HCT116 (cell line): ENCODE measurements around the gene PSMD12.
"Not testable (repeated sequence)": the region's sequence is repeated elsewhere in the genome, so short reads cannot be mapped to it uniquely, and the experiment has no call there.

Experiments
- CBX3 ChIP-seq: IDR thresholded peaks from 2 replicates; pipeline ENCODE4 v1.6.1; 2012; ENCODE audit warnings: low read depth
- CTCF ChIP-seq, 3 experiments: fragments of 200-600 bp in 1 of 3; sonication (generic) in 1 of 3; IDR thresholded peaks in 2 of 3; conservative IDR thresholded peaks in 1 of 3; 2 replicates each; pipeline ENCODE4 v1.5.1; 2012 to 2017; ENCODE audit warnings: low read depth in 2 of 3, low read length in 2 of 3, antibody characterized with exemption in 1 of 3, borderline replicate concordance in 1 of 3, control low read depth in 1 of 3, mild to moderate bottlenecking in 1 of 3, mixed read lengths in 1 of 3, mixed run types in 1 of 3, moderate library complexity in 1 of 3; ENCODE audit not compliant: insufficient read depth in 1 of 3
- EGR1 ChIP-seq: IDR thresholded peaks from 2 replicates; pipeline ENCODE4 v1.6.1; 2012; ENCODE audit warnings: low read depth
- EZH2 ChIP-seq: fragments of 200-600 bp; sonication (generic); IDR thresholded peaks from 2 replicates; pipeline ENCODE4 v1.6.1; 2017; ENCODE audit warnings: antibody characterized with exemption, mixed run types
- EZH2phosphoT487 ChIP-seq: fragments of 200-600 bp; IDR thresholded peaks from 2 replicates; pipeline ENCODE4 v1.6.1; 2018; ENCODE audit warnings: antibody characterized with exemption, borderline replicate concordance
- FOSL1 ChIP-seq: IDR thresholded peaks from 2 replicates; pipeline ENCODE4 v1.6.1; 2012; ENCODE audit warnings: low read depth
- POLR2A ChIP-seq: IDR thresholded peaks from 2 replicates; pipeline ENCODE4 v1.7.0; 2011; ENCODE audit warnings: borderline replicate concordance; ENCODE audit not compliant: insufficient read depth, insufficient read length; ENCODE audit errors: extremely low read depth
- REST ChIP-seq: IDR thresholded peaks from 2 replicates; pipeline ENCODE4 v1.6.1; 2012; ENCODE audit warnings: low read depth
- YY1 ChIP-seq: IDR thresholded peaks from 2 replicates; pipeline ENCODE4 v1.6.1; 2011; ENCODE audit warnings: low read length, low read depth, moderate library complexity, mild to moderate bottlenecking; ENCODE audit not compliant: insufficient replicate concordance; ENCODE audit errors: extremely low read depth
- TF ChIP-seq, protein P1 (sequence below): IDR thresholded peaks from 2 replicates; pipeline ENCODE4 v1.6.1; 2012

DNA sequence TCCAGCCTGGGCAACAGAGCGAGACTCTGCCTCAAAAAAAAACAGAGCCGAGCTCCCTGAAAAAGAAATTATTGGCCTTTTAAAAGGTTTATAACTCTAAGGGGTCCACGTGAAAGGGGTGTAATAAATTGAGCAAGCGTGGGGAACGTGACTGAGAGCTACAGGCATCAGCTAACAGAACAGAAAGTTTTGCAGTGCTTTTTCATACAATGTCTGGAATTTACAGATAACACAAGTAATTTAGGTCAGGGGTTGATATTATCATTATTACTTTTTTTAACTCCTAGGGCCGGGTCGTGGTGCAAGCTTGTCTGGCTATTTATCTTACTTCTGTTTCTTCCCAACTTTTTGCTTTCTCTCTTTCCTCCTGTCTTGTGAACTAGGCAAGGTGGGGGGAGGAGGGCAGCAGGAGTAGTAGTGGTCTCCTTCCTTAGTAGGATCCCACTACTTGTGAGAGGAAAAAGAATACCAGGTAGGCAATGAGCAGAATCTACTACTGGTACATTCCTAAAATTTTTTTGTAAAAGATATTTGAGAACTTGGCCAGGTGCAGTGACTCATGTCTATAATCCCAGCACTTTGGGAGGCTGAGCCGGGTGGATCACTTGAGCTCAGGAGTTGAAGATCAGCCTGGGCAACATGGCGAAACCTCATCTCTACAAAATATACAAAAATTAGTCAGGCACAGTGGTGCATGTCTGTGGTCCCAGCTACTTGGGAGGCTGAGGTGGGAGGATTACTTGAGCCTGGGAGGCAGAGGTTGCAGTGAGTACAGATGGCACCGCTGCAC lies 60.7 kb downstream of the PSMD12 start:
- TF ChIP-seq CTCF (IDR thresholded peaks at IDR 0.05 in 2 of 3, conservative IDR thresholded peaks at IDR 0.05 in 1 of 3; ENCODE audit: borderline replicate concordance in 1 of 3, insufficient read depth in 1 of 3, low read depth in 2 of 3, low read length in 2 of 3); EZH2phosphoT487; EZH2; REST; POLR2A; FOSL1; EGR1; CBX3; YY1: not testable (repeated sequence)
- TF ChIP-seq, protein P1, sequence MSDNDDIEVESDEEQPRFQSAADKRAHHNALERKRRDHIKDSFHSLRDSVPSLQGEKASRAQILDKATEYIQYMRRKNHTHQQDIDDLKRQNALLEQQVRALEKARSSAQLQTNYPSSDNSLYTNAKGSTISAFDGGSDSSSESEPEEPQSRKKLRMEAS: not testable (repeated sequence)
